ENCODE data around the gene ZNF839. TPM values are rescaled to one million over a fixed set of nuclear protein-coding genes. Genes with fewer than 3 reads are reported as not detected.
"Not testable (repeated sequence)": the region's sequence is repeated elsewhere in the genome, so short reads cannot be mapped to it uniquely, and the experiment has no call there.

The ZNF839 gene
- total and polyA plus RNA-seq, 2 experiments from 2014 or later, result 8.3 to 9.8 TPM

DNA sequence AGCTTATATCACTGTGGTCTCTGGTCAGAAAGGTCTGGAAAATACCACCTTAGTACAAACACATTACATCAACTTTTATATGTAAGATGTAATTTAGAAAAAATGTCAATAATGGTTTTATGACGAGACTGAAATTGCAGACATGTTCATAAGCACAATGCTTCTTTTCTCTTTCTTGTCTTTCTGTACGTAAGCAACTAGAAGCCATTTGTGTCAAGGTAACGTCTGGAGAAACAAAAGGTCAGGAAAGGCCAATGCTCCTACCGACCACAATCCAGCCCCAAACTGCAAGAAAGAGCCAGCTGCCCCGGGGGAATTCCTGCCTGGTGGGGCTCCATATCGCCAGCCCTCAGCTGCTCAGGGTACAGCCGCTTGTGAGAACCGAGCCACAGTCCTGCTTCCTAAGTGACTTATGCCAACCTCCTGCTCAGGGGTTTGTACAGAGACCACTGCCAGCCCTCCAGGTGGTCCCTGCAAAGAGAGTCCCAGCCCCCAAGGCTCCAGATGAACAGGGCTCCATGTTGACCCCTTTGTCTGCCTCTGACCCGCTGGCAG is 6.3 kb downstream of the ZNF839 start:
- no peak for DNase-seq (ENCODE audit: low spot score)
- Histone ChIP-seq H3K79me2 (peaks cover 3% of the 10 kb centered on the region), H3K36me3 (replicated peaks; ENCODE audit: insufficient read depth, low read depth) (no peaks in the 10 kb centered on the region), H3K27me3 (no peaks in the 10 kb centered on the region), H3K4me3 (no peak overlapping the region), H4K20me1 (ENCODE audit: insufficient read depth, poor library complexity, severe bottlenecking) (no peaks in the 10 kb centered on the region), H3K4me1 (ENCODE audit: insufficient read depth) (peaks cover 4% of the 10 kb centered on the region), H3K4me2 (no peak overlapping the region), H3K27ac (no peak overlapping the region), H3K9me2 (replicated peaks; ENCODE audit: insufficient read depth) (no peaks in the 10 kb centered on the region), H3K9me3 (ENCODE audit: low read depth) (no peaks in the 10 kb centered on the region), H2AFZ (no peak overlapping the region)
- TF ChIP-seq CTCF (IDR thresholded peaks at IDR 0.05; ENCODE audit: poor library complexity), result no peak
- TF ChIP-seq EZH2 (IDR thresholded peaks at IDR 0.05; ENCODE audit: borderline replicate concordance), result no peak
- TF ChIP-seq EZH2phosphoT487 (IDR thresholded peaks at IDR 0.05; ENCODE audit: low read depth, severe bottlenecking, unreplicated experiment), result no peak
- WGBS (ENCODE audit: low lambda C conversion rate, missing lambda C conversion rate), result 78% methylated on average over 9 of the region's 9 CpGs

GRCh38 chr14:102326583-102326982 is 7.0 kb downstream of the ZNF839 start:
- Histone ChIP-seq H3K9me2 (replicated peaks; ENCODE audit: insufficient read depth) (no peaks in the 10 kb centered on the region), H3K27ac (no peak overlapping the region), H3K4me3 (no peak overlapping the region), H3K27me3 (no peaks in the 10 kb centered on the region), H3K79me2 (peaks cover 3% of the 10 kb centered on the region), H3K4me1 (ENCODE audit: insufficient read depth) (no peaks in the 10 kb centered on the region), H2AFZ (no peak overlapping the region), H3K9me3 (ENCODE audit: low read depth) (no peaks in the 10 kb centered on the region), H3K36me3 (replicated peaks; ENCODE audit: insufficient read depth, low read depth) (no peaks in the 10 kb centered on the region), H4K20me1 (ENCODE audit: insufficient read depth, poor library complexity, severe bottlenecking) (no peaks in the 10 kb centered on the region), H3K4me2 (no peak overlapping the region)
- no peak for TF ChIP-seq CTCF (IDR thresholded peaks at IDR 0.05; ENCODE audit: poor library complexity)
- TF ChIP-seq EZH2 (IDR thresholded peaks at IDR 0.05; ENCODE audit: borderline replicate concordance), result no peak
- TF ChIP-seq EZH2phosphoT487 (IDR thresholded peaks at IDR 0.05; ENCODE audit: low read depth, severe bottlenecking, unreplicated experiment), result no peak
- WGBS (ENCODE audit: low lambda C conversion rate, missing lambda C conversion rate), result 91% methylated on average over 14 of the region's 14 CpGs
- DNase-seq (ENCODE audit: low spot score), result no peak

GRCh38 chr14:102329381-102329780 is 9.8 kb downstream of the ZNF839 start:
- not testable (repeated sequence) for DNase-seq (ENCODE audit: low spot score); H3K36me3 ChIP-seq (replicated peaks; ENCODE audit: insufficient read depth, low read depth); H2AFZ ChIP-seq; H4K20me1 ChIP-seq (ENCODE audit: insufficient read depth, poor library complexity, severe bottlenecking); H3K79me2 ChIP-seq; H3K4me3 ChIP-seq; H3K4me2 ChIP-seq; H3K27me3 ChIP-seq; H3K9me2 ChIP-seq (replicated peaks; ENCODE audit: insufficient read depth); H3K27ac ChIP-seq; H3K9me3 ChIP-seq (ENCODE audit: low read depth); H3K4me1 ChIP-seq (ENCODE audit: insufficient read depth)
- 95% methylated on average over 6 of the region's 6 CpGs for WGBS (ENCODE audit: low lambda C conversion rate, missing lambda C conversion rate)

GRCh38 chr14:102330806-102331205 is 11.3 kb downstream of the ZNF839 start:
- no peak overlapping the region for H3K4me2 ChIP-seq
- H3K79me2 ChIP-seq, result no peaks in the 10 kb centered on the region
- no peaks in the 10 kb centered on the region for H3K4me1 ChIP-seq (ENCODE audit: insufficient read depth)
- H3K27me3 ChIP-seq, result no peaks in the 10 kb centered on the region
- H3K36me3 ChIP-seq (replicated peaks; ENCODE audit: insufficient read depth, low read depth), result no peaks in the 10 kb centered on the region
- no peaks in the 10 kb centered on the region for H4K20me1 ChIP-seq (ENCODE audit: insufficient read depth, poor library complexity, severe bottlenecking)
- H3K9me3 ChIP-seq (ENCODE audit: low read depth), result no peaks in the 10 kb centered on the region
- TF ChIP-seq EZH2 (IDR thresholded peaks at IDR 0.05; ENCODE audit: borderline replicate concordance) (no peak), CTCF (IDR thresholded peaks at IDR 0.05; ENCODE audit: poor library complexity) (no peak), EZH2phosphoT487 (IDR thresholded peaks at IDR 0.05; ENCODE audit: low read depth, severe bottlenecking, unreplicated experiment) (no peak)
- WGBS (ENCODE audit: low lambda C conversion rate, missing lambda C conversion rate), result 96% methylated on average over 8 of the region's 8 CpGs
- no peaks in the 10 kb centered on the region for H3K9me2 ChIP-seq (replicated peaks; ENCODE audit: insufficient read depth)
- H2AFZ ChIP-seq, result no peak overlapping the region
- H3K4me3 ChIP-seq, result no peak overlapping the region
- DNase-seq (ENCODE audit: low spot score), result no peak
- H3K27ac ChIP-seq, result no peak overlapping the region
